MM.1S (cell line): Measurements from ENCODE around the gene BUD31.
"Not testable (repeated sequence)": the region's sequence is repeated elsewhere in the genome, so short reads cannot be mapped to it uniquely, and the experiment has no call there.

ENCODE experiments used
- DNase-seq: peaks from one replicate; pipeline ENCODE4 v3.0.0-alpha.2; 2015
- H2AFZ ChIP-seq: fragments of 300-600 bp; sonication (generic); 2 replicates; pipeline ENCODE4 v1.6.0; 2016; ENCODE audit warnings: antibody characterized with exemption, low read length
- H3F3A ChIP-seq: fragments of 300-600 bp; sonication (generic); 2 replicates; pipeline ENCODE4 v1.6.1; 2016; ENCODE audit warnings: mild to moderate bottlenecking, antibody characterized with exemption, low read length, moderate library complexity, mixed read lengths; ENCODE audit not compliant: insufficient read depth
- H3K27ac ChIP-seq: fragments of 300-600 bp; sonication (generic); 2 replicates; pipeline ENCODE4 v1.5.1; 2016; ENCODE audit warnings: mild to moderate bottlenecking, low read length
- H3K27me3 ChIP-seq: fragments of 300-600 bp; sonication (generic); replicated peaks from 2 replicates; pipeline ENCODE4 v1.6.0; 2016; ENCODE audit warnings: low read length; ENCODE audit not compliant: insufficient read depth
- H3K36me3 ChIP-seq: fragments of 300-600 bp; sonication (generic); replicated peaks from 2 replicates; pipeline ENCODE4 v1.6.1; 2016; ENCODE audit warnings: mild to moderate bottlenecking, low read length, mixed read lengths; ENCODE audit not compliant: insufficient read depth
- H3K4me1 ChIP-seq: fragments of 300-600 bp; sonication (generic); 2 replicates; pipeline ENCODE4 v1.6.1; 2016; ENCODE audit warnings: low read length, mixed read lengths
- H3K4me2 ChIP-seq: fragments of 300-600 bp; sonication (generic); 2 replicates; pipeline ENCODE4 v1.6.0; 2016; ENCODE audit warnings: low read depth, low read length
- H3K4me3 ChIP-seq: fragments of 300-600 bp; sonication (generic); 2 replicates; pipeline ENCODE4 v1.5.1; 2016; ENCODE audit warnings: low read length, mixed read lengths
- H3K79me2 ChIP-seq: fragments of 300-600 bp; sonication (generic); 2 replicates; pipeline ENCODE4 v1.6.1; 2016; ENCODE audit warnings: mixed run types, low read length, mixed read lengths
- H3K9ac ChIP-seq: fragments of 300-600 bp; sonication (generic); 2 replicates; pipeline ENCODE4 v1.6.1; 2016; ENCODE audit warnings: low read length, mixed read lengths
- H3K9me2 ChIP-seq: fragments of 300-600 bp; sonication (generic); replicated peaks from 2 replicates; pipeline ENCODE4 v1.6.1; 2016; ENCODE audit warnings: mild to moderate bottlenecking, low read length, mixed read lengths; ENCODE audit not compliant: insufficient read depth
- H3K9me3 ChIP-seq: fragments of 300-600 bp; sonication (generic); replicated peaks from 2 replicates; pipeline ENCODE4 v1.6.1; 2016; ENCODE audit warnings: mild to moderate bottlenecking, low read length, mixed read lengths; ENCODE audit not compliant: insufficient read depth
- H4K20me1 ChIP-seq: fragments of 300-600 bp; sonication (generic); 2 replicates; pipeline ENCODE4 v1.6.1; 2016; ENCODE audit warnings: mild to moderate bottlenecking, low read length, moderate library complexity, mixed read lengths; ENCODE audit not compliant: insufficient read depth
- EZH2 ChIP-seq: fragments of 300-600 bp; sonication (generic); optimal IDR thresholded peaks from 2 replicates; pipeline ENCODE3; 2017; ENCODE audit warnings: low read depth, mild to moderate bottlenecking, antibody characterized with exemption, low read length, mixed read lengths
- EZH2phosphoT487 ChIP-seq: fragments of 300-600 bp; sonication (generic); IDR thresholded peaks from 2 replicates; pipeline ENCODE4 v1.6.1; 2018; ENCODE audit warnings: antibody characterized with exemption, low read length
- TF ChIP-seq, protein P1 (sequence below): fragments of 300-600 bp; sonication (generic); IDR thresholded peaks from 2 replicates; pipeline ENCODE4 v1.5.1; 2016; ENCODE audit warnings: antibody characterized with exemption, low read length, mixed read lengths

The BUD31 gene

DNA sequence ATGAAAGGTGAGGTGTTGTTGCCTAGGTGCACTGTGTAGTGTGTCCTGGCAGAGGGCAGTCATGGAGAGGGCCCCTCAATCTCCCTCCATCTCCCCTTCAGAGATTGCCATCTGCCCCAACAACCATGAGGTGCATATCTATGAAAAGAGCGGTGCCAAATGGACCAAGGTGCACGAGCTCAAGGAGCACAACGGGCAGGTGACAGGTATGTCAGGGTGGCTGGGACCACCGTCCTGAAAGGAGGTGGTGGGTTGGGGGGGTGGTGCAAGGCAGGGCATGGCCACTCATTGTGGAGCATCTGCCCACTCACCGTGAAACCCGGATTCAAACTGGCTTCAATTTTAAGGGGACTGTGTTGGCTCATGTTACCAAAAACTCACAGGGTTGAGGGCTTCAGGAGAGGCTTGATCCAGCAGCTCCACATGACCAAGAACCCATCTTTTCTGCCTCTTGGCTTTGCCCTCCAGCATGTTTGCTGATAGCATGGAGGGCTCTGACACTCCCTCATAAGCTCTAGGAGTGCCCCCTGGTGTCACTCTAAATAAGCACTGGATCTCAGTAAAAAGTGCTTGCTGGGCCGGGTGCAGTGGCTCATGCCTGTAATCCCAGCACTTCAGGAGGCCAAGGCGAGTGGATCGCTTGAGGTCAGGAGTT lies 22.1 kb upstream of the BUD31 start:
- H4K20me1 ChIP-seq: no peaks in the 10 kb centered on the region
- TF ChIP-seq EZH2 (no peak), EZH2phosphoT487 (no peak)
- TF ChIP-seq, protein P1, sequence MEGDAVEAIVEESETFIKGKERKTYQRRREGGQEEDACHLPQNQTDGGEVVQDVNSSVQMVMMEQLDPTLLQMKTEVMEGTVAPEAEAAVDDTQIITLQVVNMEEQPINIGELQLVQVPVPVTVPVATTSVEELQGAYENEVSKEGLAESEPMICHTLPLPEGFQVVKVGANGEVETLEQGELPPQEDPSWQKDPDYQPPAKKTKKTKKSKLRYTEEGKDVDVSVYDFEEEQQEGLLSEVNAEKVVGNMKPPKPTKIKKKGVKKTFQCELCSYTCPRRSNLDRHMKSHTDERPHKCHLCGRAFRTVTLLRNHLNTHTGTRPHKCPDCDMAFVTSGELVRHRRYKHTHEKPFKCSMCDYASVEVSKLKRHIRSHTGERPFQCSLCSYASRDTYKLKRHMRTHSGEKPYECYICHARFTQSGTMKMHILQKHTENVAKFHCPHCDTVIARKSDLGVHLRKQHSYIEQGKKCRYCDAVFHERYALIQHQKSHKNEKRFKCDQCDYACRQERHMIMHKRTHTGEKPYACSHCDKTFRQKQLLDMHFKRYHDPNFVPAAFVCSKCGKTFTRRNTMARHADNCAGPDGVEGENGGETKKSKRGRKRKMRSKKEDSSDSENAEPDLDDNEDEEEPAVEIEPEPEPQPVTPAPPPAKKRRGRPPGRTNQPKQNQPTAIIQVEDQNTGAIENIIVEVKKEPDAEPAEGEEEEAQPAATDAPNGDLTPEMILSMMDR: peak; percentile 40
- no peaks in the 10 kb centered on the region for H3F3A ChIP-seq
- DNase-seq: peak; percentile 49
- no peaks in the 10 kb centered on the region for H3K4me1 ChIP-seq
- H3K27me3 ChIP-seq: no peaks in the 10 kb centered on the region
- H3K9me3 ChIP-seq: no peaks in the 10 kb centered on the region
- H3K79me2 ChIP-seq: peaks cover 24% of the 10 kb centered on the region
- no peak overlapping the region for H3K27ac ChIP-seq
- H2AFZ ChIP-seq: no peak overlapping the region
- no peak overlapping the region for H3K4me3 ChIP-seq
- H3K36me3 ChIP-seq: no peaks in the 10 kb centered on the region
- no peak overlapping the region for H3K9ac ChIP-seq
- H3K9me2 ChIP-seq: no peaks in the 10 kb centered on the region
- no peak overlapping the region for H3K4me2 ChIP-seq

DNA sequence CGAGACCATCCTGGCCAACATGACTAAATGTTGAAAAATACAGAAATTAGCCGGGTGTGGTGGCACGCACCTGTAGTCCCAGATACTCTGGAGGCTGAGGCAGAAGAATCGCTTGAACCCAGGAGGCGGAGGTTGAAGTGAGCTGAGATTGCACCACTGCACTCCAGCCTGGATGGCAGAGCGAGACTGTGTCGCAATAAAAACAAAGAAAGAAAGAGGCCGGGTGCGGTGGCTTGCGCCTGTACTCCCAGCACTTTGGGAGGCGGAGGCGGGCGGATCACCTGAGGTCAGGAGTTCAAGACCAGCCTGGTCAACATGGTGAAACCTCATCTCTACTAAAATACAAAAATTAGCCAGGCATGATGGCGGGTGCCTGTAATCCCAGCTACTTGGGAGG lies 21.5 kb upstream of the BUD31 start:
- H3K79me2 ChIP-seq: peaks cover 19% of the 10 kb centered on the region
- not testable (repeated sequence) for H4K20me1 ChIP-seq

DNA sequence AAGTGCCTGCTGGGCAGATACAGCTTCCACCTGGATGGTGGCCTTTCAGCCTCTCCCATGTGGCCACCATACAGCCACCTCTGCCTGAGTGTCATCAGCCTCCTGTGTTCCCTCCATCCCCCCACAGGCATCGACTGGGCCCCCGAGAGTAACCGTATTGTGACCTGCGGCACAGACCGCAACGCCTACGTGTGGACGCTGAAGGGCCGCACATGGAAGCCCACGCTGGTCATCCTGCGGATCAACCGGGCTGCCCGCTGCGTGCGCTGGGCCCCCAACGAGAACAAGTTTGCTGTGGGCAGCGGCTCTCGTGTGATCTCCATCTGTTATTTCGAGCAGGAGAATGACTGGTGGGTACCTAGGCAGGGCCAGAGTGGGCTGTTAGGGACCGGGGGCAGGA lies 20.9 kb upstream of the BUD31 start:
- H3K4me3 ChIP-seq: no peak overlapping the region
- H2AFZ ChIP-seq: no peak overlapping the region
- no peaks in the 10 kb centered on the region for H3K36me3 ChIP-seq
- no peak for DNase-seq
- H3F3A ChIP-seq: peaks cover 8% of the 10 kb centered on the region; the same call in 1 of the 2 replicates
- no peaks in the 10 kb centered on the region for H3K27me3 ChIP-seq
- H3K9ac ChIP-seq: no peak overlapping the region
- no peaks in the 10 kb centered on the region for H3K9me2 ChIP-seq
- TF ChIP-seq EZH2: no peak
- TF ChIP-seq, protein P1: no peak
- no peak overlapping the region for H3K4me2 ChIP-seq
- H3K79me2 ChIP-seq: peaks cover 17% of the 10 kb centered on the region
- H3K9me3 ChIP-seq: no peaks in the 10 kb centered on the region
- no peaks in the 10 kb centered on the region for H4K20me1 ChIP-seq
- no peaks in the 10 kb centered on the region for H3K4me1 ChIP-seq
- H3K27ac ChIP-seq: no peak overlapping the region

More for the DNA sequence above, 21.5 kb upstream of the BUD31 start:
- H3K9me3 ChIP-seq, H3K4me1 ChIP-seq, H3F3A ChIP-seq, H2AFZ ChIP-seq, H3K4me3 ChIP-seq, H3K4me2 ChIP-seq, H3K27me3 ChIP-seq, DNase-seq, H3K27ac ChIP-seq, H3K36me3 ChIP-seq, H3K9ac ChIP-seq, H3K9me2 ChIP-seq: not testable (repeated sequence)

DNA sequence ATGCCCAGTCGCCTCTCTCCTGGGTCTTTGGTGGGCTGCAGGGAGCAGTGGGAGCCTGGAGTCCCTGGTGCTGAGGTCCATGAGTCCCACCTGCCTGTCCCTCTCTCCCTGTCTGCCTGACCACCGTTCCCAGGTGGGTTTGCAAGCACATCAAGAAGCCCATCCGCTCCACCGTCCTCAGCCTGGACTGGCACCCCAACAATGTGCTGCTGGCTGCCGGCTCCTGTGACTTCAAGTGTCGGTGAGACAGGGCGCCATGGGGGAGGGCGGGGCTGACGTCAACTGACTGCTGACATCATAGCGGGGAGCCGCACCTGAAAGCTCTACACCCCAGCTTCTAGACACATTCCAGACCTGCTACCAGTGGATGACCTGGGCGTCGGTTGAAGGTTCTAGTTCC lies 19.0 kb upstream of the BUD31 start:
- no peaks in the 10 kb centered on the region for H3K27me3 ChIP-seq
- no peaks in the 10 kb centered on the region for H3K4me1 ChIP-seq
- H3K4me3 ChIP-seq: no peak overlapping the region
- no peak overlapping the region for H3K4me2 ChIP-seq
- no peaks in the 10 kb centered on the region for H4K20me1 ChIP-seq
- H3F3A ChIP-seq: peaks cover 8% of the 10 kb centered on the region; the same call in 1 of the 2 replicates
- H2AFZ ChIP-seq: no peak overlapping the region
- H3K79me2 ChIP-seq: peaks cover 8% of the 10 kb centered on the region; the same call in 1 of the 2 replicates
- H3K27ac ChIP-seq: no peak overlapping the region
- TF ChIP-seq EZH2phosphoT487 (no peak), EZH2 (no peak)
- TF ChIP-seq, protein P1: no peak
- no peaks in the 10 kb centered on the region for H3K36me3 ChIP-seq
- no peak overlapping the region for H3K9ac ChIP-seq
- no peaks in the 10 kb centered on the region for H3K9me3 ChIP-seq
- H3K9me2 ChIP-seq: no peaks in the 10 kb centered on the region
- no peak for DNase-seq
